ENCODE measurements around the gene PTS. TPM values are rescaled to one million over a fixed set of nuclear protein-coding genes. Genes with fewer than 3 reads are reported as not detected.

PTS gene
- total and polyA plus RNA-seq, 9 donors = 14.9 to 26.3 (median 19.1) TPM

GRCh38 chr11:112253605-112254242, 27.5 kb downstream of the PTS start:
- no peak overlapping the region for H3K4me3 ChIP-seq (ENCODE audit: low read length)
- H3K9me3 ChIP-seq (replicated peaks; ENCODE audit: control insufficient read depth, low read depth, low read length) = no peaks in the 10 kb centered on the region
- WGBS (ENCODE audit: insufficient coverage) = no CpG with 5 or more reads among the region's 3 CpGs
- DNase-seq = no peak
- no peaks in the 10 kb centered on the region for H3K27me3 ChIP-seq (ENCODE audit: control insufficient read depth, insufficient read depth, low read length)
- H3K36me3 ChIP-seq (ENCODE audit: control insufficient read depth, insufficient read depth, low read length) = no peaks in the 10 kb centered on the region
- H3K27ac ChIP-seq (ENCODE audit: low read length) = no peak overlapping the region
- no peaks in the 10 kb centered on the region for H3K4me1 ChIP-seq (ENCODE audit: control insufficient read depth, insufficient read depth, low read length)

- Histone ChIP-seq H3K4me3 (ENCODE audit: low read length) (no peak overlapping the region), H3K4me1 (ENCODE audit: control insufficient read depth, insufficient read depth, low read length) (no peaks in the 10 kb centered on the region), H3K9me3 (replicated peaks; ENCODE audit: control insufficient read depth, low read depth, low read length) (no peaks in the 10 kb centered on the region), H3K27me3 (ENCODE audit: control insufficient read depth, insufficient read depth, low read length) (no peaks in the 10 kb centered on the region), H3K36me3 (ENCODE audit: control insufficient read depth, insufficient read depth, low read length) (no peaks in the 10 kb centered on the region), H3K27ac (ENCODE audit: low read length) (no peak overlapping the region)
- DNase-seq = peak; percentile 26
- 10% methylated on average over 7 of the region's 15 CpGs for WGBS (ENCODE audit: insufficient coverage)
These were observed 29.0 kb downstream of the PTS start for GRCh38 chr11:112255067-112255720.

DNA sequence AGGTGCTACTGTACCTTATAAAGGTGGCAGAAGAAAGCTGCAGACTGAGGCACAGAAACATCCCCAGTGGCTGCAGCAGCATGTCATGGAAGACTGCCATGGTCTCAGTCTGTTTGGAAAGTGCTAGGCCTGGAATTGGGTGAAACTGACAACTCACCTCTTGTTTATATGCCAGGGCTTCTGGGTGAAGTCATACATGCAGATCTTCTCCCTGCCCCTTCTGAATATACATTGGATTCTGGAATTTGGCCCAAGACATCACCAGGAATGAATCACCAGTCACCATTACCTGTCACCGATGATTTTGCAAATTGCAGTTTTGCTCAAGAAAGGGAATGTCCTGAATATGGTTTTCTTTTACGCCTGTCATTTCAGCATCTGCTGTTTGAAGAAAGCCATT, 34.3 kb downstream of the PTS start, which contains the start of gene PLET1:
TSS of gene PLET1 (minus strand) at position 371 of the 400 bp plus-strand sequence. CDS start at position 100, 271 bp downstream.
- Histone ChIP-seq H3K4me3 (ENCODE audit: low read length) (no peak within 1 kb of the TSS), H3K9me3 (replicated peaks; ENCODE audit: control insufficient read depth, low read depth, low read length) (no peaks in the 10 kb centered on the region), H3K36me3 (ENCODE audit: control insufficient read depth, insufficient read depth, low read length) (no peaks in the 10 kb centered on the region), H3K27ac (ENCODE audit: low read length) (no peak within 1 kb of the TSS), H3K27me3 (ENCODE audit: control insufficient read depth, insufficient read depth, low read length) (no peaks in the 10 kb centered on the region), H3K4me1 (ENCODE audit: control insufficient read depth, insufficient read depth, low read length) (no peaks in the 10 kb centered on the region)
- no peak for DNase-seq
- WGBS (ENCODE audit: insufficient coverage) = 100% methylated on average over 1 of the region's 2 CpGs

- Histone ChIP-seq H3K27ac (ENCODE audit: low read length) (no peak overlapping the region), H3K36me3 (ENCODE audit: control insufficient read depth, insufficient read depth, low read length) (no peaks in the 10 kb centered on the region), H3K4me3 (ENCODE audit: low read length) (no peak overlapping the region), H3K27me3 (ENCODE audit: control insufficient read depth, insufficient read depth, low read length) (no peaks in the 10 kb centered on the region), H3K9me3 (replicated peaks; ENCODE audit: control insufficient read depth, low read depth, low read length) (no peaks in the 10 kb centered on the region), H3K4me1 (ENCODE audit: control insufficient read depth, insufficient read depth, low read length) (peaks cover 3% of the 10 kb centered on the region)
- no peak for DNase-seq
- WGBS (ENCODE audit: insufficient coverage) = 61% methylated on average over 3 of the region's 11 CpGs
These were observed 39.6 kb downstream of the PTS start for GRCh38 chr11:112265659-112266409.

DNA sequence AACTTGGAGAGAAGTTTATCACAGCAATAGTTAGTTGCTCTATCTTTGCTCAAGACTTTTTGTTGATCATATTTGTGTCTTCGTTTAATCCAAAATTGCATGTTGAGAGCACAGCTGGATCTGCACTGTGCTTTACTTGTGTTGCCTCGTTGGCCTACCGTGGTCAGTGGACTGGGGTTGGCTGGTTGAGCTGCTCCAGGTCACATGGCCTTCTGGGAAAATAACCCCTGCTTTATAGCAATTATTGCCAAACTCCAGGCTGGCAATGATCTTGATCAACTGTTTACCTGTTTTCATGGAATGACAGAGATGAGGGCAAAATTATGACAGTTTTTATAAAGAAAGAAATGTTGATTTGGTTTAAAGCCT, 40.2 kb downstream of the PTS start:
- no peak overlapping the region for H3K4me3 ChIP-seq (ENCODE audit: low read length)
- WGBS (ENCODE audit: insufficient coverage) = 86% methylated on average over 3 of the region's 3 CpGs
- no peak overlapping the region for H3K27ac ChIP-seq (ENCODE audit: low read length)
- no peaks in the 10 kb centered on the region for H3K36me3 ChIP-seq (ENCODE audit: control insufficient read depth, insufficient read depth, low read length)
- no peaks in the 10 kb centered on the region for H3K9me3 ChIP-seq (replicated peaks; ENCODE audit: control insufficient read depth, low read depth, low read length)
- peaks cover 3% of the 10 kb centered on the region for H3K4me1 ChIP-seq (ENCODE audit: control insufficient read depth, insufficient read depth, low read length)
- no peaks in the 10 kb centered on the region for H3K27me3 ChIP-seq (ENCODE audit: control insufficient read depth, insufficient read depth, low read length)
- no peak for DNase-seq

- Histone ChIP-seq H3K4me1 (ENCODE audit: control insufficient read depth, insufficient read depth, low read length) (peaks cover 3% of the 10 kb centered on the region), H3K9me3 (replicated peaks; ENCODE audit: control insufficient read depth, low read depth, low read length) (no peaks in the 10 kb centered on the region), H3K4me3 (ENCODE audit: low read length) (no peak overlapping the region), H3K27ac (ENCODE audit: low read length) (no peak overlapping the region), H3K27me3 (ENCODE audit: control insufficient read depth, insufficient read depth, low read length) (no peaks in the 10 kb centered on the region), H3K36me3 (ENCODE audit: control insufficient read depth, insufficient read depth, low read length) (no peaks in the 10 kb centered on the region)
- DNase-seq = no peak
- 21% methylated on average over 3 of the region's 5 CpGs for WGBS (ENCODE audit: insufficient coverage)
These were observed 41.0 kb downstream of the PTS start for GRCh38 chr11:112267188-112267591.

DNA sequence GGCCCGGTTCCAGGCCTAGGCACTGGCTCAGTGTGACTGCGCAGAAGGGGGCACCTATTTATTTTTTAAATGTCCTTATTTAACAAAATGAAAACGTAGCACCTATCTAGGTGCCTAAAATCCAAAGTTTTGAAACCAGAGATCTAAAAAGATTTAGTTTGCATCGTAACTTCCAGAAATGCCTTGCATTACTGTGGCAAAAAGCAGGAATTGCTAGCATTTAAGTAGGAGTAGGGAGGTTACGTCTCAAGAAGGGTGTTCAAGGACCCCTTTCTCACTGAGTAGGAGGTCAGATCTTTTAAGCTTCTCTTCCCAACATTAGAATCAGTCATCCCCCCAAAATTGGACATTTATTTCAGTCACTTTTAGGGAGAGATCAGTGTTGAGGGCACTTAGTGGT, 42.2 kb downstream of the PTS start:
- Histone ChIP-seq H3K4me3 (ENCODE audit: low read length) (no peak overlapping the region), H3K4me1 (ENCODE audit: control insufficient read depth, insufficient read depth, low read length) (peaks cover 3% of the 10 kb centered on the region), H3K36me3 (ENCODE audit: control insufficient read depth, insufficient read depth, low read length) (no peaks in the 10 kb centered on the region), H3K9me3 (replicated peaks; ENCODE audit: control insufficient read depth, low read depth, low read length) (no peaks in the 10 kb centered on the region), H3K27me3 (ENCODE audit: control insufficient read depth, insufficient read depth, low read length) (no peaks in the 10 kb centered on the region), H3K27ac (ENCODE audit: low read length) (no peak overlapping the region)
- no peak for DNase-seq
- WGBS (ENCODE audit: insufficient coverage) = 80% methylated on average over 2 of the region's 5 CpGs

DNA sequence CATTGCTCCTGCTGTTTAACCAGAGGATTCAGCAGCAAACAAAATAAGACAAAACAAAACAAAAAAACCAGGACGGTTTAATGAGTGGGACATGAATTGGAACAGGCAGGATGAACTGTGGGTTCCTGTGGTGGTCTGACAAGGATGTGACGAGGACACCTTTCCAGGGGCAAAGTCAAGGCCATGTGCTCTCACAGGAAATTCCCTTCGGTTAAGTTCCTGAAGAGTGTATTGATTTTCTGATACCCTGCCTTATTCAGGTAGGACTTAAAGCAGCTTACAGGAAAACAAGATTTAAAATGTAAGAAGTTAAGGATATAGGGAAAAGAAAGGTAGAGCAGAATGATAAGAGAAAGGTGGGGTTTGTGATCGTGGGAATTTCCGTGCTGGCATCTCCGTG, 42.9 kb downstream of the PTS start:
- WGBS (ENCODE audit: insufficient coverage) = 79% methylated on average over 6 of the region's 6 CpGs
- H3K4me3 ChIP-seq (ENCODE audit: low read length) = no peak overlapping the region
- H3K27ac ChIP-seq (ENCODE audit: low read length) = no peak overlapping the region
- no peaks in the 10 kb centered on the region for H3K36me3 ChIP-seq (ENCODE audit: control insufficient read depth, insufficient read depth, low read length)
- DNase-seq = no peak
- H3K9me3 ChIP-seq (replicated peaks; ENCODE audit: control insufficient read depth, low read depth, low read length) = no peaks in the 10 kb centered on the region
- H3K27me3 ChIP-seq (ENCODE audit: control insufficient read depth, insufficient read depth, low read length) = no peaks in the 10 kb centered on the region
- peaks cover 3% of the 10 kb centered on the region for H3K4me1 ChIP-seq (ENCODE audit: control insufficient read depth, insufficient read depth, low read length)

GRCh38 chr11:112270551-112271180, 44.4 kb downstream of the PTS start:
- H3K9me3 ChIP-seq (replicated peaks; ENCODE audit: control insufficient read depth, low read depth, low read length) = no peaks in the 10 kb centered on the region
- no peak overlapping the region for H3K27ac ChIP-seq (ENCODE audit: low read length)
- H3K4me3 ChIP-seq (ENCODE audit: low read length) = no peak overlapping the region
- DNase-seq = no peak
- no peaks in the 10 kb centered on the region for H3K36me3 ChIP-seq (ENCODE audit: control insufficient read depth, insufficient read depth, low read length)
- WGBS (ENCODE audit: insufficient coverage) = 51% methylated on average over 5 of the region's 12 CpGs
- H3K4me1 ChIP-seq (ENCODE audit: control insufficient read depth, insufficient read depth, low read length) = peaks cover 3% of the 10 kb centered on the region
- H3K27me3 ChIP-seq (ENCODE audit: control insufficient read depth, insufficient read depth, low read length) = no peaks in the 10 kb centered on the region

GRCh38 chr11:112271242-112271641, 45.0 kb downstream of the PTS start:
- WGBS (ENCODE audit: insufficient coverage) = no CpG with 5 or more reads among the region's 4 CpGs
- Histone ChIP-seq H3K4me3 (ENCODE audit: low read length) (no peak overlapping the region), H3K27me3 (ENCODE audit: control insufficient read depth, insufficient read depth, low read length) (no peaks in the 10 kb centered on the region), H3K27ac (ENCODE audit: low read length) (no peak overlapping the region), H3K36me3 (ENCODE audit: control insufficient read depth, insufficient read depth, low read length) (no peaks in the 10 kb centered on the region), H3K9me3 (replicated peaks; ENCODE audit: control insufficient read depth, low read depth, low read length) (no peaks in the 10 kb centered on the region), H3K4me1 (ENCODE audit: control insufficient read depth, insufficient read depth, low read length) (peaks cover 3% of the 10 kb centered on the region)
- no peak for DNase-seq

Measured in muscle of leg (tissue), 11 donors.